Ovary (tissue), 3 donors: ENCODE measurements around the gene CD164L2.
"Not testable (repeated sequence)": the region's sequence is repeated elsewhere in the genome, so short reads cannot be mapped to it uniquely, and the experiment has no call there.

Experiments used
- EP300 ChIP-seq: sonication (generic); formaldehyde crosslinking; IDR thresholded peaks from one replicate; pipeline ENCODE4 v1.6.1; 2017; ENCODE audit warnings: antibody characterized with exemption
- POLR2A ChIP-seq: fragments of 450-650 bp; IDR thresholded peaks from one replicate; pipeline ENCODE4 v1.6.1; 2017; ENCODE audit warnings: antibody characterized with exemption, mild to moderate bottlenecking, moderate library complexity
- TF ChIP-seq, protein P1 (sequence below), 3 donors: fragments of 450-650 bp in 2 of 3; fragments of 200-600 bp in 1 of 3; IDR thresholded peaks; one replicate each; pipeline versions ENCODE4 v1.5.1 to v1.8.0; 2016 to 2022; ENCODE audit warnings: antibody characterized with exemption in 3 of 3, mild to moderate bottlenecking in 1 of 3
- donor health status: DM: no; HTN: no; CAD: no.

DNA sequence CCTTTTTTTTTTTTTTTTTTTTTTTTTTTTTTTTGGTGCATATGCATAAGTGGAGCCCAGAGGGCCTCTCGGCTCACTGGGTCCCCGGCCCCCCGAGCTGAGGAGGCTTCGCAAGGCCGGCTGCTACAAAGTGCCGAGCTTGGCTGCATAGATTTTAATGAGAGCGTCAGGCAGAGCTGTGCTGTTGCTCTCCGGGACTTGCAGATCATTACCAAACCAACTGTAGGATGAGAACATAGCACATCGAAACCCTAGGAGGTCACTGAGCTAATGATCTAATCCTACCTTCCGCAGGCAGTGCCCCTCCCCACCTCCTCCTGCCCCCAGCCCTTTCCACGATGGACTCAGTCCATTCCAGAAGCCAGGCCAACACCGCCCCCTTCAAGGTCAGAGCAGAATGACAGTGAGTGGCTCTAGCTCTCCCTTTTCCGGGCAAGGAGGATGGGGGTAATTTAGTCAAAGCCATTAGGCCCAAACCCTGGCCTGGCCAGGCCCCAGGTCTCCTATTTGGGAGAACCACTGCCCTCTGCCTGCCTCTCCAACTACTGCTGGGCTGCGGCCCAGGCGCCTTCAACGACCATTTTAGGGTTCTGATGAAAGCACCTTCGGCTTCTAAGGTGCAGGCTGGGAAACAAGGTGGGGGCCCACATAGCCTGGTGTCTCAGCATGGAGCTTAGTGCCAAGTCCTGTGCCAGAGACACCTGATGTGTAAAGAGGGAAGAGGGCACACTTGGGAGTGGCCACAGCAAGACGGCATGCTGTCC is 22.6 kb upstream of the CD164L2 start:
- TF ChIP-seq, protein P1, sequence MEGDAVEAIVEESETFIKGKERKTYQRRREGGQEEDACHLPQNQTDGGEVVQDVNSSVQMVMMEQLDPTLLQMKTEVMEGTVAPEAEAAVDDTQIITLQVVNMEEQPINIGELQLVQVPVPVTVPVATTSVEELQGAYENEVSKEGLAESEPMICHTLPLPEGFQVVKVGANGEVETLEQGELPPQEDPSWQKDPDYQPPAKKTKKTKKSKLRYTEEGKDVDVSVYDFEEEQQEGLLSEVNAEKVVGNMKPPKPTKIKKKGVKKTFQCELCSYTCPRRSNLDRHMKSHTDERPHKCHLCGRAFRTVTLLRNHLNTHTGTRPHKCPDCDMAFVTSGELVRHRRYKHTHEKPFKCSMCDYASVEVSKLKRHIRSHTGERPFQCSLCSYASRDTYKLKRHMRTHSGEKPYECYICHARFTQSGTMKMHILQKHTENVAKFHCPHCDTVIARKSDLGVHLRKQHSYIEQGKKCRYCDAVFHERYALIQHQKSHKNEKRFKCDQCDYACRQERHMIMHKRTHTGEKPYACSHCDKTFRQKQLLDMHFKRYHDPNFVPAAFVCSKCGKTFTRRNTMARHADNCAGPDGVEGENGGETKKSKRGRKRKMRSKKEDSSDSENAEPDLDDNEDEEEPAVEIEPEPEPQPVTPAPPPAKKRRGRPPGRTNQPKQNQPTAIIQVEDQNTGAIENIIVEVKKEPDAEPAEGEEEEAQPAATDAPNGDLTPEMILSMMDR (IDR thresholded peaks at IDR 0.05) = not testable (repeated sequence)
- not testable (repeated sequence) for TF ChIP-seq POLR2A, EP300
